ENCODE measurements around the gene KCNH3.

KCNH3 gene

DNA sequence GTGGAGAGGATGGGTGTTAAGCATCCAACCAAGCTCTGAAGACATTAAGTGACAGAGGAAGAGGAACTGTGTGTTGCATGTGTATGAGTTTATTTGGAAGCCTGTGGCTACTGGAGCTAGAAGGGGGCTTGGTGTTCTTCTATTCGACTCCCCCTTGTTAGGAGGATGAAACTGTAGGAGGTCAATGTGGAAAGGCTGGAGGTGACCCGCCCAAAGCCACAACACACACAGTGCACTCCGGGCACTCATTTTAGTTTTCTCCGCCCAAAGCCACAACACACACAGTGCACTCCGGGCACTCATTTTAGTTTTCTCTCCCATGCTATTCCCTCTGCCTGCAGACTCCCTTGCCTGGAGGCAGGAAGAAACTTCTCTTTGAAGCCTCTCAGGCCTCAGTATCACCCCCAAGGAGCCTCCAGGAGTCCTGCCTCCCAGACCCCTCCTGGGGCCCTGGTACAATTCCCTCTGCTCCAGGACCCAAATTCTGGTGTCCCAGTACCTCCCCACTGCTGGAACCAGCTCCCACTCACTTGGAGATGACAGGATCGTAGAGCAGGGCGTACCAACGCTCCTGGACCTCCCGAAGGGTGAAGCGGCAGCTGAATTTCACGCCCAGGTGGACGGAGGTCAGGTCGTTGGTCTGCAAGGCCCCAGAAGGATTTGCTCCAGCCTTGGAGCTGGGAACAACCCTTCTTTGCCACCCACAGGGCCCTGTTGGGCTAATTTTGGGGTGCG is 25.3 kb downstream of the KCNH3 start:
- no peak for DNase-seq (ENCODE audit: low read depth)

DNA sequence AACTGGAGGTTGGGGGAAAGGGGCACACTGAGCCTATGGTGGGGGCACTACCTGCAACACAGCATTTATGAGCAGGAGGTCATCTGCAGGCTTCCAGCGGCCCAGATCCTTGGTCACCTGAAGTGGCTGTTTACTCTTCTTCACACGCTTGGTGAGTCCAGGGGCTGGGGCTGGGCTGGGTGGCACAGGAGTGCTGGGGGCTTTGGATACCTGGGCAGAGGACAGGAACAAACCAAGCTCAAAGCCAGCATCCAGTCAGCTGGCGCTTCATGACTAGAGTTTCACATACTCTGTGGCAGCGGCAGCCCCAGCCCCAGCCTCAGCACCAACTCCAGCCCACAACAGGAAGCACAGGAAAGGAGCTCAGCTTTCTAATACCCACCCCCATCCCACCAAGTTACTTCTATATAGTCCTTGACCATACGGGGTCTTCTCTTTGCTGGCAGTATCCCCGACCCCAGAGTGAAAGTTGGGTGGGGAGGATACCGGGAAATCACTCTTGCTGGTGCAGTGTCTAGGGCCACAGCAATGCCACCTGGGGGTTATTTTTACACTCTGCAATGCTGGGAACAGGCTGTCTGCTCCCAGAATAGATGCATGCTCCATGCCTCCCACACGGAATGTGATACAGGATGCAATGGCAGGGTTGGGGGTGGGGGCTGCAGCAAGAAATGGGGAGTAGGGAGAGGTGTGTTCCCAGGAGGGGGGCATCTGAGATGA is 26.0 kb downstream of the KCNH3 start:
- DNase-seq (ENCODE audit: low read depth), result no peak

DNA sequence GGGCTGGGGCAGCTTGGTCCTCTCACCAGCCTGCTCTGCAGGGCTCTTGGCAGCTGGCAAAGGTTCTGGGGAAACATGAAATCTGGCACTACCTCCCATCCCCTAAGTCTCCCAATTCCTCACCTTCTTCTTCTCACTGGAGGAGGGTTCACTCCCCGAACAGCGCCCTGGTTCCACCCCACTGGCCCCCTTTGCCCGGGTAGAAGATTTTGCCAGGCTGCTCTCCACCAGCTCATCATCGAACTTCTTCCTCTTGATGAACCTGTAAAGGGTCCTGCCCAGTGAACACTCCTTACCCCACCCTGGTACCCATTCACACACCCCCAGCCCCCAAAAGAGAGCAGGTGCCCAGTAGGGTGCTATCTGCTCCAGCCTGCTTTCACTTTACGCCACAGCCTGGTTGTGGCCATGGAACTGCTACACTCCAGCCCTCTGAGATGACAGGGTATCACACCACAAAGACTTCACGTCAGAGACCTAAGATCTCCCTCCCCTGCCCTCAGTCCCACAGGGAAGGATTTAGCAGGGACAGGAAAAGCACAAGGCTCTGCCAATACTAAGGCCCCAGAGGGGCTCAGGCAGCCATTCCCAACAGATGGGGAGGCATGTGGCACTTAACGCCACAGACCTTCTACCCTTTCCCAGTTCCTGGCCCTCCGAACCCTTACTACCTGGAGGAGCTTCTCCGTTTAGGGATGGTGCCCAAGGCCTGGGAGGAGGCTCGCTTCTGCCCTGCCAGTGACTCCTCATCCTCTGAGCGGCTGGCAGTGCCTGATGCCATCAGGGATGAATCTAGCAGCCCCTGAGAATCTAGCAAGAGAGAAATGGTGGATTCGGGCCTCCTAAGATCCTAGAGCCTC is 26.8 kb downstream of the KCNH3 start:
- no peak for DNase-seq (ENCODE audit: low read depth)

DNA sequence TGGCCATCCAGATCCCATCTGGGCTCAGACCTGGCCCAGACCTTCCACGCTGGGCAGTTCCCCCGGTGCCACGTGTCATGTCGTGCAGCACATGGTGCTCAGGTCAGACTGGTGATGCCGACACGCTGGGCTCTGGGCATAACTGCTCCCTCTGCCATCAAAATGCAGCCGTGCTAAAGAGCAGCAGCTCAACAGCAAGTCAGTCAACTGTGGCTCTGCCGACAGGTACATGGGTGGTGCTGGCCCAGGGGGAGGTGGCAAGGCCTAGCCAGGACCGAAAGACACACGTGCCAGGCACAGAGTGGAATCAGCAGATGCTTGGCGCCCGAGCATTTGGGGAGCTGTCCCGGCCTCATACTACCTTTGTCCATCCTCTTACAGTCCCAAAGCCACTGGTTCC is 27.5 kb downstream of the KCNH3 start:
- DNase-seq (ENCODE audit: low read depth), result no peak

DNA sequence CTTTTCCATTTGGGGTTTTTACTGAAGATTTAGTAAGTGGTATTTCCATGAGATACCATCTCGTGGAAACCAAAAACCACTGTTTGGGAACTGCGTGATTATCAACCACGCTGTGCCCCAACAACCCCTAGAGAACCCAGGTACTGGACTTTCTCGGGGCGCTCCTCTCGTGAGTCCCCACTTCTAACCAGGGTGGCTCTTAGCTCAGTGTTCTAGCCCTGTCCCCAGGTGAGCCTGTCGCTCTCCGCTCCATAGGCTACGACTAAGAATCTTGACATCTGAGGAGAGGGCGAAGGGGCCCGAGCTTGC is 28.4 kb downstream of the KCNH3 start:
- DNase-seq (ENCODE audit: low read depth), result no peak

DNA sequence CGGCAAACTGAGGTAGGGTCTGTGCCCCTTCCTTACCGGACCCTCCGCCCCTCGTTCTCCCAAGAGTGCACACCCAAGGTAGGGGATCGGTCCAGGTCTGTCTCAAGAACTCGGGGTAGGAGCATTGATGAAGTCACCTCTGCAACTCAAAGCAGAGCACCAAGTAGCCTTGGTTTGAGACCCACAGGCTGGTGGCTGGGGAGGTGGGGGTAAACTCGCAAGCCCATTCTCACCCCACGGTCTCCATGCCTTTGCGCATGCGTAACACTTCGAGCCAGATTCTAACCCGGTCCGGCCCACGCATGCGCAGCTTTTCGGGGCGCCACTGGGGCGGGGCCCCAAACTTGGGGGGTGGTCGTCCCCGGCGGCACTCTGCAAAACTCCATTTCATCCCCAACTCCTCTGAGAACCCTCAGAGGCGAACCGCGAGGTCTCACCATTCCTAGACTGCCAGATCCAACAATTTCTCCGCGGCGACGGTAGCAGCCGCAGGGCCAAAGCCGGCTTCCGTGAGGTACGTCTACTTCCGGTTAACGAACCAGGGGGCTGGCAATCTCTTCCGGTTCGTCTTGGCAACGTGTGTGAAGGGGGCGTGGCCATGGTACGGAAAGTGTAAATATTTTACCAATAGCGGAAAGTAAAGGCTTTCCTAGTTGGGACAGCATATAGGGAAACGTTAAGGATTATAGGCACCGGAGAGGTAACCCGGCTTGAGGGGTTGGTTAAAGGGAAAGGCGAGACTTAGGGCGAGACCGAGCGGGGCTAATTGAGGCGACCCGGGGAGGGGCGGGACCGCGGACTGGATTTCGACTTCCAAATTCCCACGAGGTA is 29.0 kb downstream of the KCNH3 start, which contains the start of gene MCRS1:
Gene MCRS1, minus strand, starts transcription at position 532 of the 831 bp plus-strand sequence. CDS start 1,411 bp downstream, outside the sequence.
- DNase-seq (ENCODE audit: low read depth), result peak; percentile 79

DNA sequence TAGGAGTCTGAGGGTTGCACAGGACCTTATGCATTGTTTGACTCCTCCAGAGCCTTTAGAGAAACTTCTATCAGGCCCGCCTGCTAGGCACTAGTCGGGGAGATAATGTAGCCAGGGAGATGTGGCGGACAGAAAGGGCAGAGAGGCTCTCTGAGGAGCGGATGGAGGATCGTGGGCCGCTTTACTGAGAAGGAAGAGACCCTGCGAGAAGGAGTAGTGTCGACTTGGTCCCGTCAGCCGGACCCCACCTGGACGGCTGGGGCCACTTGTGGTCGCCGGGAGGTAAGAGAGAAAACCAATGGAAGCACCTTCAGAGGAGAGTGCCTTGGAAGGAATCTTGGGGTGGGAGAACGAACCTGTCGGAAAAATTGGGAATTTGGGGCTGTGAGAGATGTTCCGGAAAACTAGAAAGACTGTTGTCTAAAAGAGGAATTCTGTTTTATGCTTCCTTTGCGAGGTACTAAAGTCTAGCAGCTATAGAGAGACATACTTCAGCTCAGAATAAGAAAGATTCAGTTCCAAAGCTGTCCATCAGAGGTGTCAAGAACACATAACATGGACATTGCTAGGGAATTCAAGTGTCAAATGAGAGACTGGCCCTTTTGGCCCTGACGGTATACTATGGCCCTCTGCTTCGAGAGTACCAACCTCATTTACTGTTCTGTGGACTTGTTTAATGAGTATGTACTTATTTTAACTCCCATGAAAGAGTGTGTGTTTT is 29.8 kb downstream of the KCNH3 start:
- DNase-seq (ENCODE audit: low read depth), result no peak

DNA sequence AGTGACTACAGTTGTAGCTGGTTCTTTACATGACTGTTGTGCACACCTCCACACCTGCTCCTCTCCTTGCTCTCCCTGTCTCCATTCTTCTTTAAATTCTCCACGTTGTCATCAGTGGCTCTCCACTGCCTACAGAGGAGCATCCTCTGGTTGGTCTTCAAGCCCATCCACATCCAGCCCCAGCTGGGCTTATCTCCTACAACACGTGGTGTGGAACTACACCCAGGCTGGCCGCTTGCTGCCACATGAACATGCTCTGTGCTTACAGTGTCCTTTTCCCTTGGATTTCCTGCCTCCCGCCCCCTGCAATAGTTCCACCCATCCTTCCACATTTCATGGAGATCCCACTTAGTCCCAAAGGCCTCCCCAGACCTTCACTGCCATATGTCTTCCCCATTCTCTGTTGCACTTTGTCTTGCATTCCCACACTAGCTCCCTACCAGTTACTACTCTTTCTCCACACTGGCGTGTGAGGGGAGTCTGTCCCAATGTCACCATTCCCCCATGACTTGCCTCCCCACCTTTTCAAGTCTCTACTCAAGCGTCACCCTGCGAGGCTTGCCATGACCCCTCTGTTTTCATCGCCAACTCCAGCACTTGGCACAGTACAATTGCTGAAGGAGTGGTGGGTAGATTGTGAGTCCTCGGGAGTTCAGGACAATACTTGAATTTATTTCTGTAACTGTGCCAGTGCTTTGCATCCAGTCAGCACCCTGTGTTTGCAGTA is 38.9 kb downstream of the KCNH3 start:
- no peak for DNase-seq (ENCODE audit: low read depth)

DNA sequence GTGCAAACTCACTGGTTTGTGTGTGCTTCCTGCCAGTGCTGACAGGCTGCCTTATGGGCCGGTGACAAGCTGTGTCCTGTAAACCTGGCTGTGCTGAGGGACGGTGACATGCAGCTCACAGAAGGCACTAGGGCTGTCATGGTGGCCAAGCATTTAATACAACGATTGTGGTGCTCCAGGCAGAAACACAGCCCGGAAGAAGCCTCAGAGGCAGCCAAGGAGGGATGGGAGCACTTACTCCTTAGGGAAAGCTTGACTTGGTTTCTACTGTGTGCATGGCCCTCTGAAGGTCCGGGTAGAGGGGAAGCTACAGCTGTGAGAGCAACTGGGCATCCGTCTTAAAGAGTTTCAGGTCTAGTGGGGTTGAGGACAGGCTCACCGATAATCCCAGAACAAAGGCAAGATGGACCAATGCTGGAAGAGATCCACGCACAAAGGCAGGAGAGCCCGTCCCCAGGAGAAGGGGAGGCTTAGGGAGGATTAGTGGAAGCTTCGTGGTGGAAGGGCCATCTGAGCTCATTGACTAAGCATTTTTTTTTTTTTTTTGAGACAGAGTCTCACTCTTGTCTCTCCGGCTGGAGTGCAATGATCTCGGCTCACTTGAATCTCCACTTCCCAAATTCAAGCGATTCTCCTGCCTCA is 39.8 kb downstream of the KCNH3 start:
- DNase-seq (ENCODE audit: low read depth), result no peak

DNA sequence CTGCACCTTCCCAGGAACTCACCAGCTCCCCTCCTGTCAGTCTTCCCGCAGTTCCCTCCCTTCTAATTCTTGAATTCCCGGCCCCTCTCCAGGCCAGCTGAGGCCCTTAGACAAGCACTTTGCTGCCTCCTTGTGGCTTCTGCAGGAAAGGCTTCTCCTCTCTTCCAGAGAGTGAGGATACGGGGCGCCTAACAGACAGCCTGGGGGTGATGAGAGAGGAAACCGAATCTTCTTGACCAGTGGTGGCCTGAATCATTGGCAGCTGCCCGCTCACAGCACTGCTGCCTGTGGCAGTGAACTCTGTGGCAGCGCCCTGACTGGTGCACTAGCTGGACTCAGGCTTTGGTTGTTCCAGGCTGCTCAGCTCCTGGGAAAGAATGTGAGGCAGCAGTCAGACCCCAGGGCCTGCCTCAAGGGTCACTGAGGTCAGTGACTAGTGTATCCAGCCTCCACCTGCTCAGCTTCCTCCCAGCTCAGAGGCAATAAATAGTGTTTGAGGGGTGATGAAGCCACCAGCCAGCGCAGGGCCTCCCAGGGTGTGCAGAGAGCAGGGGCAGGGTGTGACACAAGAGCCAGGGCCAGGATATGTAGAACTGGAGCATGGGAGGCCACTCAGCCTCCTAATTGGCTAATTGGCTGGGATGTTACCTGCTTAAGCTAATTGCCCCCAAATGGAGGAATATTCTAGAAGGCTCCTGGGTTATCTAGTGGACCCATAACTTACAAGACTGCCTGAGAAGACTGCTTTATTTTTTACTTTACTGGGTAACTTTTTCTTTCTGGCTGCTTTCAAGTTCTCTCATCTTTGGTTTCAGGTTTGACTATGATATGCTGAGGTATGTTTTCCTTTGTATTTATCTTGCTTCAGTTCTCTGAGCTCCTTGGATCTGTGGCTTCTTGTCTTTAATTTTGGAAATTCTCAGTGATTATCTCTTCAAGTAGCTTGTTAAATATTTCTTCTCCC is 42.0 kb downstream of the KCNH3 start:
- DNase-seq (ENCODE audit: low read depth), result peak; percentile 39

DNA sequence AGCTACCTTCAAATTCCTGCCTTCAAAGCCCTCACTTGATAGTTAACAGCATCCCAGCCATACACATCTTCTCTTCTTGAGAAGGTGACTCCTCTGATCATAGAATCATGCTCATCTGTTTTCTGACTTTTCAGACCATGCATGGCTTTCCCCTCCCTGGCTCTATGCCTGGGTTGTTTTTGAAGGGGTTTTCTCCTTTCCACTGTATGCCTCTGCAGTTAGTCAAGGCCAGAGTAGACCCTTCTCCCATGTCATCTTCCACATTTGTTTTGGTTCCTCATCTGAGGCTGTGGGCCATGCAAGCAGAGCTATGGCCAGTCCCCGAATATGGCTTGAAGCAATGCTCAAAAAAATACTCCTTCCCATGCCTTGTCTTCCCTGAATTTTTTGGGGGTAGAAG is 43.4 kb downstream of the KCNH3 start:
- DNase-seq (ENCODE audit: low read depth), result no peak

DNA sequence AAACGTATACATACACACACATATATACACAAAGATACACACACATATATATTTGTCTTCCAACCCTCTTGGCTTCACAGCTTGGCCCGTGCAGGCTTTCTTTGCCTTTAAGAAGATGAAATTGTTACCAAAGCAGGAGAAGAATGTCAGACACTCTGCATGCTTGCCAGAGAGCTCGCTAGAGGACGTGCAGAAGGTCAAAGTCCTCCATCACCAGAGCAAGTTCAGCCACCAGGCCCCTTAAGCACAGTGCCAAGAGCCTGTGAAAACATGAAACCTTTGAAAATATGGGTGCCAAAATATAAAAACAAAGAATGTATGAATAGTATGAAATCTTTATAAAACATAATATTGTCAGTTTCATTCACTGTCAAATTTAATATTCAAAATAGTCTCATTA is 44.0 kb downstream of the KCNH3 start:
- DNase-seq (ENCODE audit: low read depth), result no peak

DNA sequence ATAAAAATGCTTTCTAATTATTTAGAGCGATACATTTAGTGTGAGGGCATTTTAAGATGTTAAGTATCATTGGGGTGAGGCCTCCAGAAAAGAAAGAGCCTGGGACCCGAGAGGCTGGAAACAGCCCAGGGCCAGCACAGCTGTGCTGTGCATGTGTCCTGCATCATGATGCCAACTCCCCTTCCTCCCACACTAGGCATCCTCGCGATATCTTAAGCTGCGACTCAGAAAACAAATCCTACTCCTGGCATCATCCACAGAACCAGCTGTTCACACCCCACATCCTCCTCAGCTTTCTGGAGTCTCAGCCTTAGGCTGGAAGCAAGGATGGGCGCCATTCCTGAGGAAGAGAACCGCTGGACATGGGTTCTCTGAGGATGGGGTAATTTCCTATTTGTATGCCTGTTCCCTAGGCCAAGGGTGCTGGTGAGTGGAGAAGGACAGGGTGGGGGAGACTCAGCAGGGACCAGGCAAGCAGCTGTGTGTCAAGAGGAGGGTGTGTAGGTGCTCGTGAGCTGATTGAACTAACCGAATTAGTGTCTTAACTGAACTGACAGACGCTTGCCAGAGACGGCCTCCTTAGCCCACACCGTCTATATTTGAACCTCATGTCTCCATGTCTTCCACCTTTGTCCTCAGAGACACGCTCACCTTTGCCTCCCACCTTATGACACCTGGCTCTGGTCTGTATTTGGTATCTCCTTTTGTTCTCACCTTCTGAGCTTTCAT is 44.7 kb downstream of the KCNH3 start:
- DNase-seq (ENCODE audit: low read depth), result no peak

DNA sequence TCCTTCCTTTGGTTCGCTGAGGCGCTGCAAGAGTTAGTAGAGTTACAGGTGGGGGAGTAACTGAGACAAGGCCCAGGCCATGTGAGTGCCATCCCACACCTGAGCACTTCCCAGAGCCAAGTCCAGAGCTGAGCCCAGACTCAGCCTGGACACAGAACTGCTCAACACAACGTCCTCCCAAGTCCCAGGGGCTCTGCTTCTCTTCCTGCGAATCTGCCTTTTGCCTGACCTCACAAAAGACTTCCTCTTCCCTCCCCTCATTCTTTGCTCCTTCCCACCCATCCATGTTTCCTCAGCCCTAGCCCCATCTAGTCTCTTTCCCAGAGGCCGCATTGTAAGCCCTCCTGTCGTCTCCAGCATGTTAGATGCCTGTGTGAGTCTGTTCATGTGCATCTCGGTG is 45.8 kb downstream of the KCNH3 start:
- no peak for DNase-seq (ENCODE audit: low read depth)

DNA sequence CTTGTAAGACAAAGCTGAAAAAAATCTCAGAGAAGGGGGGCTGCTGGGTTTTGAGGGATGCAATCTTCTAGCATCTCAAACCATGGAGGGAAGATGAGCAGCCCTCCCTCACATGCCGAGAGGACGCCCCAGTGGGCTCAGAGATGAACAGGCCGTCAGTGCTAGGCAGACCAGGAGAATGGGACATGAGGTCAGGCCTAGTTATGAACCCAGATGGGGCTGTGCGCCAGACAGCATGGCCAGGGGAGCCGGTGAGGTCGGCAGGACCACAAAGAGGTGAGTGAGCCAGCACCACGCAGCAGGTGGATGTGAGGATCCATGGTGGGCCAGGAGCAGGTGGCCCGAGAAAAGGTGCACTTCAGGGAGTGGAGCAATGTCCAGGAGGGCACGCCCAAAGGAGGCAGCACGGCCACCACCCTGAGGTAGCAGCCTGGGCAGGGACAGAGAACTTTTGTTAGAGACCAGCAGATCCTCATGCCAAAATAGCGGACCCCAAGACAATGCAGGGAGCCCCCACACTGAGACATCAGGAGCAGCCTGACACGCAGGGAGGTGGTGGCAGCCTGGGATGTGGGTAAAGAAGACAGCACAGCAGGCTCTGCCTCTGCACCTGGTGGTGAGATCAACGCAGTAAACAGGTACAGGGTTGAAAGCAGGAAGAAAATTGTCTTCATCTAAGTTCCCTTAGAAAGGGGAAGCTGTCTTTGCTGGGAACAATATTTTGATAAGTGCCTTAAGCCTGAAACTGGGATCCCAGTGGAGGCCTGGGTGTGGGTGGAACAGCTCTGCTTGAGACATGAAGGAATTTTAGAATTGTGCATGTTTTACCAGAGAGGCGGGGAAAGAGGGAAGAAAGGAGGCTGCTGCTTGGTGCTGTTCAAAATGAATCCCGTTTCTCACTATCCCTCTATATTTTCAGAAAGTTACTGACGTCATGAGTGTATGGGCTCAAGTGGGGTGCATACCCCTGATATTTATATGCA is 46.9 kb downstream of the KCNH3 start:
- no peak for DNase-seq (ENCODE audit: low read depth)

DNA sequence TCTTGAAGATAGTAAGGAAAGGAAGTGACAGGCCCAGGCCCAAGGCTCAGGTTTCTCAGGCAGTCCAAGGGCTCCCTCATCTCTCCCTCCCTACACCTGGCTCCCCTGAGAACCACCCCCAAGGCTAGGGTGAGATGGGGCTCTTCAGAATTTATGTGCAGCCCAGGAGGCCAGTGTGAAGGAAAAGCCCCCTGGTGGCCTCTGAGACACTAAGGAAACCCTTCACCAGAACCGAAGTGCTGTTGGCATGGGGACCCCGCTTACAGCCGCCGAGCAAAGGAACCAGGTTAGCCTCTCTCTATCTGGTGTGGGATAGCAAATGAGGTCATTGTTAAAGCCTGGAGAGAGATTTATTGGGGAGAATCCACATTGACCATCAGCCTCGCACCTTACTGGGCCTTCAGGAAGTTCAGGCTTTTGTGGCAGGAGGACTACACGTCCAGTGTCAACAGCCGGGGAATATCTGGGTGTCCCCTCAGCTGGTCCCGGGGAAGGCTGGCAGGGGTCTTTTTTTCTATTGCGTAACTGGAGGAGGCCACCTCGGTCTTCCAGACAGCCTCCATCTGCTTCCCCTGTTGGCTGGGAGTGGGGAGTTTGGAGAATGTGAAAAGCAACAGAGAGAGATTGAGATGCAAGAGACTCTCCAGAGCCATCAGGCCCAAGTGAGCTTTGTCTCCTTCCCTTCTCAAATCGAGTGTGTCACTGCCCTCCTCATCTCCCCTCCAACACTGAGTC is 48.5 kb downstream of the KCNH3 start:
- no peak for DNase-seq (ENCODE audit: low read depth)
